HEK293 (cell line): Measurements from ENCODE around the gene KANSL2.
A peak's percentile ranks its signal among the peaks of the same experiment; 100 is the strongest.
"Not testable (repeated sequence)": the region's sequence is repeated elsewhere in the genome, so short reads cannot be mapped to it uniquely, and the experiment has no call there.

Experiments
- CTCF ChIA-PET: fragments of 350-600 bp; formaldehyde crosslinking; extraction: SDS; loops from one replicate; lab custom pipeline; 2021; ENCODE audit warnings: antibody characterized with exemption; lab: Yijun Ruan, JAX
- POLR2A ChIA-PET: fragments of 300-600 bp; formaldehyde crosslinking; extraction: SDS; loops from one replicate; lab custom pipeline; 2020; ENCODE audit warnings: antibody characterized with exemption, inconsistent platforms; lab: Yijun Ruan, JAX
- H3K27ac ChIP-seq: fragments of 200-500 bp; sonication (Bioruptor generic); 2 replicates; pipeline ENCODE4 v1.5.1; 2014; ENCODE audit warnings: low read depth, low read length, control low read depth, inconsistent platforms; ENCODE audit errors: extremely low read depth
- H3K36me3 ChIP-seq, 2 experiments: fragments of 200-500 bp in 1 of 2; sonication (Bioruptor generic) in 1 of 2; 1 replicate in 1 of 2; 2 replicates in 1 of 2; pipeline ENCODE4 v1.5.1; 2014 to 2017; ENCODE audit warnings: inconsistent platforms in 2 of 2, low read length in 2 of 2; ENCODE audit not compliant: control insufficient read depth in 2 of 2, insufficient read depth in 1 of 2
- H3K4me1 ChIP-seq: fragments of 200-500 bp; sonication (Bioruptor generic); 2 replicates; pipeline ENCODE4 v1.5.1; 2014; ENCODE audit warnings: mild to moderate bottlenecking, low read length, inconsistent platforms; ENCODE audit not compliant: control insufficient read depth, insufficient read depth
- H3K4me3 ChIP-seq: 2 replicates; pipeline ENCODE4 v1.5.1; 2011; ENCODE audit warnings: low read depth, mild to moderate bottlenecking, control low read depth, low read length, moderate library complexity
- H3K9me3 ChIP-seq: fragments of 200-500 bp; sonication (Bioruptor generic); 2 replicates; pipeline ENCODE4 v1.5.1; 2014; ENCODE audit warnings: low read depth, low read length, inconsistent platforms; ENCODE audit not compliant: control insufficient read depth, insufficient read depth
- PRDM6 ChIP-seq: fragments of 450-650 bp; formaldehyde crosslinking; IDR thresholded peaks from 2 replicates; pipeline ENCODE4 v1.5.1; 2017; ENCODE audit warnings: missing biosample characterization, missing genetic modification characterization
- ZBTB11 ChIP-seq: fragments of 450-650 bp; formaldehyde crosslinking; conservative IDR thresholded peaks from 2 replicates; pipeline ENCODE4 v1.5.1; 2016; ENCODE audit warnings: low read depth, missing biosample characterization, missing genetic modification characterization
- ZBTB6 ChIP-seq: fragments of 450-650 bp; formaldehyde crosslinking; IDR thresholded peaks from 2 replicates; pipeline ENCODE4 v1.5.1; 2017; ENCODE audit warnings: missing biosample characterization, missing genetic modification characterization
- ZBTB8A ChIP-seq: fragments of 450-650 bp; formaldehyde crosslinking; IDR thresholded peaks from 2 replicates; pipeline ENCODE4 v1.5.1; 2016; ENCODE audit warnings: missing biosample characterization, missing genetic modification characterization
- ZFP37 ChIP-seq: fragments of 450-650 bp; formaldehyde crosslinking; IDR thresholded peaks from 2 replicates; pipeline ENCODE4 v1.5.1; 2016; ENCODE audit warnings: missing biosample characterization, missing genetic modification characterization
- ZIC2 ChIP-seq: fragments of 450-650 bp; formaldehyde crosslinking; IDR thresholded peaks from 2 replicates; pipeline ENCODE4 v1.5.1; 2016; ENCODE audit warnings: missing biosample characterization, missing genetic modification characterization
- ZNF169 ChIP-seq: fragments of 450-650 bp; formaldehyde crosslinking; IDR thresholded peaks from 2 replicates; pipeline ENCODE4 v1.5.1; 2016; ENCODE audit warnings: missing biosample characterization, missing genetic modification characterization
- ZNF280D ChIP-seq: fragments of 450-650 bp; formaldehyde crosslinking; IDR thresholded peaks from 2 replicates; pipeline ENCODE4 v1.5.1; 2016; ENCODE audit warnings: missing biosample characterization, missing genetic modification characterization
- ZNF391 ChIP-seq: fragments of 450-650 bp; formaldehyde crosslinking; IDR thresholded peaks from 2 replicates; pipeline ENCODE4 v1.5.1; 2016; ENCODE audit warnings: low read depth, missing biosample characterization, missing genetic modification characterization, borderline replicate concordance
- ZNF521 ChIP-seq: fragments of 450-650 bp; formaldehyde crosslinking; IDR thresholded peaks from 2 replicates; pipeline ENCODE4 v1.5.1; 2017; ENCODE audit warnings: missing biosample characterization, mild to moderate bottlenecking, missing genetic modification characterization
- ZNF600 ChIP-seq: fragments of 450-650 bp; formaldehyde crosslinking; IDR thresholded peaks from 2 replicates; pipeline ENCODE4 v1.5.1; 2016; ENCODE audit warnings: missing biosample characterization, missing genetic modification characterization
- ZNF621 ChIP-seq: fragments of 450-650 bp; formaldehyde crosslinking; IDR thresholded peaks from 2 replicates; pipeline ENCODE4 v1.5.1; 2017; ENCODE audit warnings: missing biosample characterization, missing genetic modification characterization
- ZNF792 ChIP-seq: fragments of 450-650 bp; formaldehyde crosslinking; IDR thresholded peaks from 2 replicates; pipeline ENCODE4 v1.5.1; 2016; ENCODE audit warnings: missing biosample characterization, missing genetic modification characterization
- ZSCAN16 ChIP-seq: fragments of 450-650 bp; formaldehyde crosslinking; IDR thresholded peaks from 2 replicates; pipeline ENCODE4 v1.5.1; 2016; ENCODE audit warnings: missing biosample characterization, missing genetic modification characterization

Gene KANSL2

GRCh38 chr12:48682533-48682905 lies 481 bp upstream of the KANSL2 start:
- ChIA-PET CTCF (interaction anchor here (0.6 to 0.9 kb wide), 2 partner anchors 112 to 146 kb away, joined by 3 read pairs; no protein-coding TSS in a partner anchor), POLR2A (interaction anchor here (0.7 to 1.5 kb wide), 21 partner anchors 8 to 946 kb away, joined by 3 to 18 read pairs (median 4); partner anchors contain the start of genes ADCY6, DDX23 and TUBA1B)
- not testable (repeated sequence) for H3K4me1 ChIP-seq, H3K9me3 ChIP-seq, H3K27ac ChIP-seq
- H3K36me3 ChIP-seq: peaks cover 27 to 32% of the 10 kb centered on the region in 2 experiments
- TF ChIP-seq ZFP37 (tag by site-specific recombination) (peak; percentile 38; the same call in 1 of the 2 replicates), ZNF391 (tag by site-specific recombination) (peak; percentile 48; the same call in 1 of the 2 replicates), ZNF600 (tag by site-specific recombination) (peak; percentile 54), ZBTB11 (0 out of 2 replicates have a peak, but pooled peaks have one; percentile 22), ZBTB6 (tag by site-specific recombination) (peak; percentile 65; the same call in 1 of the 2 replicates), ZNF280D (tag by site-specific recombination) (peak; percentile 75; the same call in 1 of the 2 replicates), ZNF792 (tag by site-specific recombination) (0 out of 2 replicates have a peak, but pooled peaks have one; percentile 16)
- H3K4me3 ChIP-seq: peak overlapping the region; percentile 58

- Histone ChIP-seq H3K9me3 (no peaks in the 10 kb centered on the region), H3K4me1 (no peaks in the 10 kb centered on the region; the same call in none of the 2 replicates), H3K36me3 (peaks cover 39 to 42% of the 10 kb centered on the region in 2 experiments), H3K27ac (peak overlapping the region; percentile 70; the same call in 1 of the 2 replicates), H3K4me3 (peak overlapping the region; percentile 94)
- CTCF ChIA-PET: no interaction called here
- POLR2A ChIA-PET: interaction anchor here (0.9 to 1.5 kb wide), 8 partner anchors 9 to 450 kb away, joined by 3 to 18 read pairs (median 4); partner anchors contain the start of genes ADCY6 and TUBA1B
- no peak for TF ChIP-seq ZIC2 (tag by site-specific recombination)
- TF ChIP-seq ZNF280D (tag by site-specific recombination): no peak
- TF ChIP-seq ZNF521 (tag by site-specific recombination): no peak
- TF ChIP-seq ZSCAN16 (tag by site-specific recombination): 0 out of 2 replicates have a peak, but pooled peaks have one; percentile 5
- no peak for TF ChIP-seq PRDM6 (tag by site-specific recombination)
- TF ChIP-seq ZNF621: no peak
- TF ChIP-seq ZNF169: no peak
- TF ChIP-seq ZBTB8A: no peak
These were observed 684 bp downstream of the KANSL2 start for GRCh38 chr12:48681399-48681709.
